ENCODE measurements around the gene TBL3. TPM values are rescaled to one million over a fixed set of nuclear protein-coding genes. Genes with fewer than 3 reads are reported as not detected.
"Not testable (repeated sequence)": the region's sequence is repeated elsewhere in the genome, so short reads cannot be mapped to it uniquely, and the experiment has no call there.

Gene TBL3
- total and polyA plus RNA-seq, 7 experiments from 2014 or later, result 17.2 to 89.8 (median 32.8) TPM

DNA sequence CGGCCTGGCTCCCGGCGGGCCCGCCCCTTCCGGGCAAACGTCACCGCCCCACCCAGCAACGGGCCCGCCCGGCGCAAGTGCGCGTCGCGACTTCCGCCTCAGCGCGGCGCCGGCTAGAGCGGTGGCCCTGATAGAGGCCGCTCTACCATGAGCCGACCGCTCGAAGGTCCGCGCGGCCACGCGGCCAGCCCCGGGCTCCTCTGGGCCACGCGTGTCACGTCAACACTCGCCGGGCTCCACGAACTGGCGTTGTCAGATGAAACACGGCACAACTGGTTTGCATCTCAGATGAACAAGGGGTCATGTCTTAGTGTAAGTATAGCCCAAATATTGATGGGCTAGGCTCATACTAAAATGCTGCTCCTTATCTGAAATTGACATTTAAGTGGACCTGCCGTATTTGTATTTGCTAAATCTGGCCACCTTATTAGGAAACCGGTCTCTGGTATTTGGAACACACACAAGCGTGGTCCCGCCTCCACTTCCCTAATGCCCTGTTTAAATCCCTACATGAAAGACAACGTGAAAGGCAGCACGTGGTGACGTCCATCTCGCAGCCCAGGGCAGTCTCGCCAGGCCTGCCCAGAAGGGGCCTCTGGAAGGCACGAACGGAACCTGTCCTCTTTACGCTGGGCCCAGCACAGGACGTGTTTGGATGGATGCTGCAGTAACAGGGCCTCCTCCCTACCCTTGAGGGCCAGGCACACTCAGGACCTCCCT lies 38.1 kb downstream of the TBL3 start, which contains the start of gene ZNF598:
Gene ZNF598, minus strand, starts transcription at position 31 of the 720 bp plus-strand sequence.
- Mint-ChIP-seq H3K4me1 (peaks cover 22 to 39% (median 32%) of the 10 kb centered on the region in 7 donors), H3K9me3 (no peaks in the 10 kb centered on the region), H3K4me3 (peak within 1 kb of the TSS; percentile 87 to 94 (median 92)), H3K27me3 (no peaks in the 10 kb centered on the region), H3K27ac (peak within 1 kb of the TSS; percentile 85 to 99 (median 97)), H3K36me3 (peaks cover 0 to 8% (median 0%) of the 10 kb centered on the region in 5 donors)
- DNase-seq, result peak; percentile 64 to 87 (median 78)
- H3K4me3 ChIP-seq (ENCODE audit: low read length), result peak within 1 kb of the TSS; percentile 77
- H3K9me3 ChIP-seq (ENCODE audit: control insufficient read depth in 2 of 3, low read length in 3 of 3), result no peaks in the 10 kb centered on the region
- ChIA-PET CTCF (interaction anchor here (0.5 kb wide), 1 partner anchor 58 kb away, joined by 3 read pairs; no protein-coding TSS in a partner anchor), POLR2A (interaction anchor here (1.0 to 2.9 kb wide), 7 partner anchors 14 to 145 kb away, joined by 3 to 30 read pairs (median 8); partner anchors contain the start of genes GFER, RPS2, TBL3 and TRAF7)
- H3K27ac ChIP-seq (ENCODE audit: low read depth, low read length), result peak within 1 kb of the TSS; percentile 91
- no peaks in the 10 kb centered on the region for H3K27me3 ChIP-seq (ENCODE audit: control insufficient read depth in 2 of 2, insufficient read depth in 2 of 2, low read length in 2 of 2)
- ATAC-seq, result peak; percentile 97
- intact Hi-C loops (cut with micrococcal nuclease), result loop anchor here (1.0 to 5.0 kb wide), 9 partner anchors 13 to 419 kb away; partner anchors contain the start of genes NTHL1 (in 2 of the 2), RPS2 (in 2 of the 2), TSC2 (in 2 of the 2) and CCNF (in 1 of the 2)
- peaks cover 26 to 29% of the 10 kb centered on the region in 2 donors for H3K4me1 ChIP-seq (ENCODE audit: control insufficient read depth in 2 of 2, insufficient read depth in 2 of 2, low read length in 2 of 2)
- H3K36me3 ChIP-seq (ENCODE audit: control insufficient read depth in 2 of 3, insufficient read depth in 3 of 3, low read length in 3 of 3), result no peaks in the 10 kb centered on the region

DNA sequence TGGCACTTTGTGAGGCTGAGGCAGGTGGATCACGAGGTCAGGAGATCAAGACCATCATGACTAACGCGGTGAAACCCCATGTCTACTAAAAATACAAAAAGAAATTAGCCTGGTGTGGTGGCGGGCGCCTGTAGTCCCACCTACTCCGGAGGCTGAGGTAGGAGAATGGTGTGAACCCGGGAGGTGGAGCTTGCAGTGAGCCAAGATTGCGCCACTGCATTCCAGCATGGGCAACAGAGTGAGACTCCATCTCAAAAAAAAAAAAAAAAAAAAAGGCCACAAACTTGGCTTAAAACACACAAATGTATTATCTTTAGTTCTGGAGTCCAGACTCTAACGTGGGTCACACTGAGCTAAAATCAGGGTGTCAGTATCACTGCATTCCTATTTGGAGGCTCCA lies 39.9 kb downstream of the TBL3 start:
- H3K27me3 Mint-ChIP-seq; H3K36me3 Mint-ChIP-seq; H3K36me3 ChIP-seq (ENCODE audit: control insufficient read depth in 2 of 3, insufficient read depth in 3 of 3, low read length in 3 of 3); ATAC-seq; H3K4me3 ChIP-seq (ENCODE audit: low read length); H3K9me3 Mint-ChIP-seq; H3K27ac ChIP-seq (ENCODE audit: low read depth, low read length); H3K27ac Mint-ChIP-seq; intact Hi-C loops (cut with micrococcal nuclease); DNase-seq; H3K27me3 ChIP-seq (ENCODE audit: control insufficient read depth in 2 of 2, insufficient read depth in 2 of 2, low read length in 2 of 2); H3K9me3 ChIP-seq (ENCODE audit: control insufficient read depth in 2 of 3, low read length in 3 of 3): not testable (repeated sequence)
- Mint-ChIP-seq H3K4me3 (peak overlapping the region in 3 of 10 donors; percentile 34 to 87 (median 53)), H3K4me1 (peaks cover 14 to 28% (median 24%) of the 10 kb centered on the region in 7 donors)
- ChIA-PET CTCF (interaction anchor here (0.7 kb wide), 1 partner anchor 45 kb away, joined by 8 read pairs; no protein-coding TSS in a partner anchor), POLR2A (interaction anchor here (0.8 to 1.7 kb wide), 3 partner anchors 19 to 135 kb away, joined by 3 to 4 read pairs (median 3); no protein-coding TSS in a partner anchor)
- peaks cover 26 to 29% of the 10 kb centered on the region in 2 donors for H3K4me1 ChIP-seq (ENCODE audit: control insufficient read depth in 2 of 2, insufficient read depth in 2 of 2, low read length in 2 of 2)

GRCh38 chr16:2013527-2013926 lies 41.7 kb downstream of the TBL3 start:
- no peaks in the 10 kb centered on the region for H3K9me3 Mint-ChIP-seq

DNA sequence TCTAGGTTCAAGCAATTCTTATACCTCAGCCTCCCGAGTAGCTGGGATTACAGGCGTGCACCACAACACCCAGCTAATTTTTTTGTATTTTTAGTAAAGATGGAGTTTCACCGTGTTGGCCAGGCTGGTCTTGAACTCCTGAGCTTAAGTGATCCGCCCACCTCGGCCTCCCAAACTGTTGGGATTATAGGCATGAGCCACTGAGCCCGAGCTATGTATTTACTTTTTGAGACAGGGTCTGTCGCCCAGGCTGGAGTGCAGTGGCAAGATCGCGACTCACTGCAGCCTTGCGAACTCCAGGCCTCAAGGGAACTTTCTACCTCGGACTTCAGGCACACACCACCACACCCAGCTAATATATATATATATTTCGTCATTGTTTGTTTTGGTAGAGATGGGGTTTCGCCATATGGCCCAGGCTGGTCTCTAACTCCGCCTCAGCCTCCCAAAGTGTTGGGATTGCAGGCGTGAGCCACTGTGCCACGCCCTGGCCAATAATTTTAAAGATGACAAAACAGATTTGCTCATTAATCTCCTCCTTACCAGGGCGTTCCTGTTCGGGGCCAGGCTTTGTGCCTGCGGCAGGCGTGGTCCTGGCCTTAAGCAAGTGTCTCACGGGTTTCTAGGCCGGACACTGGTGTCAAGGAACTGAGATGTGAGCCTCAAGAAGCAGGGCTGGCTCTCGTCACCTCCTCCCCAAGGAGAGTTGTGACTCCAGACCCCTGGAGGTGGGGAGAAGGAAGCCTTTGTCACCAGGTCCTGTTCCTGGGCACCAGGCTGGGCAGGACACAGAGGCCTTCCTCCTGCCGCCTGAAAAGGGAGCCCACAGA lies 43.5 kb downstream of the TBL3 start:
- Histone ChIP-seq H3K4me1 (ENCODE audit: control insufficient read depth in 2 of 2, insufficient read depth in 2 of 2, low read length in 2 of 2) (peaks cover 3% of the 10 kb centered on the region in 2 donors), H3K9me3 (ENCODE audit: control insufficient read depth in 2 of 3, low read length in 3 of 3) (no peaks in the 10 kb centered on the region), H3K27me3 (ENCODE audit: control insufficient read depth in 2 of 2, insufficient read depth in 2 of 2, low read length in 2 of 2) (no peaks in the 10 kb centered on the region), H3K36me3 (ENCODE audit: control insufficient read depth in 2 of 3, insufficient read depth in 3 of 3, low read length in 3 of 3) (no peaks in the 10 kb centered on the region), H3K4me3 (ENCODE audit: low read length) (no peak overlapping the region), H3K27ac (ENCODE audit: low read depth, low read length) (no peak overlapping the region)
- Mint-ChIP-seq H3K36me3 (no peaks in the 10 kb centered on the region), H3K27ac (no peak overlapping the region), H3K27me3 (peaks cover 0 to 13% (median 6%) of the 10 kb centered on the region in 5 donors), H3K9me3 (peaks cover 0 to 1% (median 0%) of the 10 kb centered on the region in 11 donors), H3K4me1 (peaks cover 0 to 2% (median 1%) of the 10 kb centered on the region in 7 donors), H3K4me3 (no peak overlapping the region)
- intact Hi-C loops (cut with micrococcal nuclease), result no loop called here
- ATAC-seq (peak; percentile 71), DNase-seq (no peak)
- POLR2A ChIA-PET, result interaction anchor here (0.8 to 1.1 kb wide), 3 partner anchors 9 to 140 kb away, joined by 3 to 6 read pairs (median 3); partner anchors contain the start of gene TRAF7
- CTCF ChIA-PET, result interaction anchor here (1.0 kb wide), 1 partner anchor 126 kb away, joined by 3 read pairs; no protein-coding TSS in a partner anchor

More at GRCh38 chr16:2013527-2013926, 41.7 kb downstream of the TBL3 start:
- intact Hi-C loops (cut with micrococcal nuclease), result no loop called here
- ATAC-seq (no peak), DNase-seq (no peak)
- peak overlapping the region in 1 of 10 donors; percentile 71 for H3K4me3 Mint-ChIP-seq
- POLR2A ChIA-PET, result no interaction called here
- no peaks in the 10 kb centered on the region for H3K9me3 ChIP-seq (ENCODE audit: control insufficient read depth in 2 of 3, low read length in 3 of 3)
- CTCF ChIA-PET, result interaction anchor here (1.1 kb wide), 1 partner anchor 125 kb away, joined by 3 read pairs; no protein-coding TSS in a partner anchor
- H3K27me3 Mint-ChIP-seq, result peaks cover 0 to 3% (median 0%) of the 10 kb centered on the region in 5 donors
- H3K4me1 Mint-ChIP-seq, result peaks cover 3 to 12% (median 10%) of the 10 kb centered on the region in 7 donors
- H3K36me3 ChIP-seq (ENCODE audit: control insufficient read depth in 2 of 3, insufficient read depth in 3 of 3, low read length in 3 of 3), result no peaks in the 10 kb centered on the region
- H3K27ac Mint-ChIP-seq, result peak overlapping the region in 1 of 9 donors; percentile 9
- H3K36me3 Mint-ChIP-seq, result peaks cover 0 to under 1% (median 0%) of the 10 kb centered on the region in 5 donors
- no peak overlapping the region for H3K4me3 ChIP-seq (ENCODE audit: low read length)
- H3K4me1 ChIP-seq (ENCODE audit: control insufficient read depth in 2 of 2, insufficient read depth in 2 of 2, low read length in 2 of 2), result peaks cover 13 to 14% of the 10 kb centered on the region in 2 donors
- no peak overlapping the region for H3K27ac ChIP-seq (ENCODE audit: low read depth, low read length)
- H3K27me3 ChIP-seq (ENCODE audit: control insufficient read depth in 2 of 2, insufficient read depth in 2 of 2, low read length in 2 of 2), result no peaks in the 10 kb centered on the region

DNA sequence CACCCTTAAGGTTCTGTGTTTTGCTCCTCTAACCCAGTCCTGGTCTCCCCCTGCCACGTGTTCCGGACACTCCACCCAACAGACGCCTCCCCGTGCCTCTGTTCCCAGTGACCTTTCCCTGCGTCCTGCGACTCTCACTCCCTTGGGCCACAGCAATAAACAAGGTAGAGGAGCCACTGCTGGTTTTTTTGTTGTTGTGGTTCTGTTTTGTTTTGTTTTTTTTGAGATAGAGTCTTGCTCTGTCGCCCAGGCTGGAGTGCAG lies 44.0 kb downstream of the TBL3 start:
- Histone ChIP-seq H3K4me1 (ENCODE audit: control insufficient read depth in 2 of 2, insufficient read depth in 2 of 2, low read length in 2 of 2) (no peaks in the 10 kb centered on the region), H3K4me3 (ENCODE audit: low read length) (no peak overlapping the region), H3K27me3 (ENCODE audit: control insufficient read depth in 2 of 2, insufficient read depth in 2 of 2, low read length in 2 of 2) (peaks cover 0 to 3% of the 10 kb centered on the region in 2 donors), H3K27ac (ENCODE audit: low read depth, low read length) (no peak overlapping the region), H3K36me3 (ENCODE audit: control insufficient read depth in 2 of 3, insufficient read depth in 3 of 3, low read length in 3 of 3) (no peaks in the 10 kb centered on the region), H3K9me3 (ENCODE audit: control insufficient read depth in 2 of 3, low read length in 3 of 3) (no peaks in the 10 kb centered on the region)
- Mint-ChIP-seq H3K9me3 (peaks cover 0 to 1% (median 0%) of the 10 kb centered on the region in 11 donors), H3K4me3 (no peak overlapping the region), H3K4me1 (peaks cover 0 to 3% (median 0%) of the 10 kb centered on the region in 7 donors), H3K36me3 (no peaks in the 10 kb centered on the region), H3K27me3 (peaks cover 4 to 19% (median 10%) of the 10 kb centered on the region in 5 donors), H3K27ac (no peak overlapping the region)
- ChIA-PET CTCF (interaction anchor here (1.0 kb wide), 1 partner anchor 125 kb away, joined by 3 read pairs; no protein-coding TSS in a partner anchor), POLR2A (no interaction called here)
- intact Hi-C loops (cut with micrococcal nuclease), result no loop called here
- DNase-seq (no peak), ATAC-seq (no peak)

- ATAC-seq, result no peak
- peaks cover 0 to 1% (median 0%) of the 10 kb centered on the region in 11 donors for H3K9me3 Mint-ChIP-seq
- intact Hi-C loops (cut with micrococcal nuclease), result no loop called here
These were observed 44.6 kb downstream of the TBL3 start for GRCh38 chr16:2016407-2016922.

More at GRCh38 chr16:2016407-2016922, 44.6 kb downstream of the TBL3 start:
- ChIA-PET POLR2A (no interaction called here), CTCF (interaction anchor here (0.6 to 0.8 kb wide), 2 partner anchors 124 to 1885 kb away, joined by 3 read pairs; no protein-coding TSS in a partner anchor)
- Histone ChIP-seq H3K9me3 (ENCODE audit: control insufficient read depth in 2 of 3, low read length in 3 of 3) (no peaks in the 10 kb centered on the region), H3K27me3 (ENCODE audit: control insufficient read depth in 2 of 2, insufficient read depth in 2 of 2, low read length in 2 of 2) (peaks cover 0 to 4% of the 10 kb centered on the region in 2 donors), H3K4me3 (ENCODE audit: low read length) (no peak overlapping the region), H3K4me1 (ENCODE audit: control insufficient read depth in 2 of 2, insufficient read depth in 2 of 2, low read length in 2 of 2) (no peaks in the 10 kb centered on the region), H3K36me3 (ENCODE audit: control insufficient read depth in 2 of 3, insufficient read depth in 3 of 3, low read length in 3 of 3) (no peaks in the 10 kb centered on the region), H3K27ac (ENCODE audit: low read depth, low read length) (no peak overlapping the region)
- no peaks in the 10 kb centered on the region for H3K36me3 Mint-ChIP-seq
- no peak overlapping the region for H3K4me3 Mint-ChIP-seq
- H3K27me3 Mint-ChIP-seq, result peaks cover 6 to 23% (median 10%) of the 10 kb centered on the region in 5 donors
- H3K27ac Mint-ChIP-seq, result no peak overlapping the region
- no peak for DNase-seq
- peaks cover 0 to 3% (median 0%) of the 10 kb centered on the region in 7 donors for H3K4me1 Mint-ChIP-seq

All from naive thymus-derived CD4-positive, alpha-beta T cell (primary cell).